Activated CD8-positive, alpha-beta memory T cell treated with anti-CD3 and anti-CD28 coated beads, Interleukin-2, amount 10 ng/mL, durations not matched to agents 7 days and 5 days (primary cell): ENCODE measurements around the gene PDGFRA. TPM values are rescaled to one million over a fixed set of nuclear protein-coding genes. Genes with fewer than 3 reads are reported as not detected.
A peak's percentile ranks its signal among the peaks of the same experiment; 100 is the strongest.

ENCODE experiments used
- ATAC-seq: fragments of 150-1000 bp; cut with Tn5 transposase; one replicate; pipeline ENCODE4 v1.10.0; 2021; ENCODE audit warnings: moderate library complexity
- CTCF ChIA-PET: fragments of 350-600 bp; sonication (Branson Sonifier 250); formaldehyde crosslinking; loops from one replicate; lab custom pipeline; 2021; ENCODE audit warnings: antibody characterized with exemption; lab: Charles Lee
- DNase-seq: peaks from one replicate; pipeline ENCODE4 v3.0.0-alpha.2; 2020
- H3K27ac Mint-ChIP-seq: one replicate; pipeline ENCODE4 v1.8.0; 2021; ENCODE audit warnings: mild to moderate bottlenecking, mixed read lengths
- H3K27me3 Mint-ChIP-seq: one replicate; pipeline ENCODE4 v1.8.0; 2021; ENCODE audit warnings: mixed read lengths
- H3K36me3 Mint-ChIP-seq: one replicate; pipeline ENCODE4 v1.8.0; 2021; ENCODE audit warnings: mild to moderate bottlenecking, mixed read lengths
- H3K4me1 Mint-ChIP-seq: one replicate; pipeline ENCODE4 v1.8.0; 2021; ENCODE audit warnings: mixed read lengths
- H3K4me3 Mint-ChIP-seq: one replicate; pipeline ENCODE4 v1.8.0; 2021; ENCODE audit warnings: mild to moderate bottlenecking, moderate library complexity, mixed read lengths
- H3K9me3 Mint-ChIP-seq: one replicate; pipeline ENCODE4 v1.8.0; 2022; ENCODE audit warnings: low read depth, mixed read lengths
- total RNA-seq, 2 experiments: library from RNA; stranded (reverse); gene quantifications; one replicate each; pipeline ENCODE4 v1.2.3, GENCODE V29; 2021

Gene PDGFRA
- total RNA-seq, 2 experiments from 2014 or later = not detected

DNA sequence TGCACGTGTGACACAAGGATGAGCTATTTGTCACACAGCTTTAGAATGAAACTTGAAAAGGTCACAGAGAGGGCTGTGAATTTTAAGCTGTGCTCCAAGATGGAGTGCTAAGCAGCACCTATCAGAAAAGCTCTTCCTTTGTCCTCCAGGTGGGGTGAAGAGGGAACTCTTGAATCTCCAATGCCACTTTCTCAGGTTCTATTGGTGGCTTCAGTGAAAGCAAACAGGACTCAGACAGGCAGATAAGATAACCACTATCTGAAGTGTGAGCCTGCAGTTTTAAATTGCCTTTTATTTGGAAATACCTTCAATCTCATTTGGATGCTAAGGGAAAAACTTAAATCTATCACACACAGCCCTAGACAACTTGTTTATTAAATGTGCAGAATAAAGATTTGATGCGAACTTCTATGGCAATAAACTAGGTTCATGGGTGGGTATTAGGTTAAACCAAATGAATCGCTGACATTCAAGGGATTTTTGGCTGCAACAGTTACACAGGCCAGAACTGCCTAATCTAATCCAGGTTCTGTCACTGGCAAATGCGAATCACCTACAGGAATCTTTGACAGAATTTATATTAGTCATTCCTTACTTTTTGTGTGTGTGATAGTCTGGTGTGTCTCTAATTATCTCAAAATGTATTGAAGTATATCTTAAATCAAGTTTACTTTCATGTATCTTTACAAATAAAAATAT is 13.6 kb upstream of the PDGFRA start:
- no peaks in the 10 kb centered on the region for H3K36me3 Mint-ChIP-seq
- H3K4me1 Mint-ChIP-seq = peaks cover 4% of the 10 kb centered on the region
- CTCF ChIA-PET = interaction anchor here (0.7 to 5.5 kb wide), 4 partner anchors 9 to 307 kb away, joined by 3 to 44 read pairs (median 4); no protein-coding TSS in a partner anchor
- ATAC-seq (no peak), DNase-seq (no peak)
- H3K9me3 Mint-ChIP-seq = no peaks in the 10 kb centered on the region
- H3K4me3 Mint-ChIP-seq = no peak overlapping the region
- H3K27me3 Mint-ChIP-seq = peaks cover 29% of the 10 kb centered on the region
- no peak overlapping the region for H3K27ac Mint-ChIP-seq

DNA sequence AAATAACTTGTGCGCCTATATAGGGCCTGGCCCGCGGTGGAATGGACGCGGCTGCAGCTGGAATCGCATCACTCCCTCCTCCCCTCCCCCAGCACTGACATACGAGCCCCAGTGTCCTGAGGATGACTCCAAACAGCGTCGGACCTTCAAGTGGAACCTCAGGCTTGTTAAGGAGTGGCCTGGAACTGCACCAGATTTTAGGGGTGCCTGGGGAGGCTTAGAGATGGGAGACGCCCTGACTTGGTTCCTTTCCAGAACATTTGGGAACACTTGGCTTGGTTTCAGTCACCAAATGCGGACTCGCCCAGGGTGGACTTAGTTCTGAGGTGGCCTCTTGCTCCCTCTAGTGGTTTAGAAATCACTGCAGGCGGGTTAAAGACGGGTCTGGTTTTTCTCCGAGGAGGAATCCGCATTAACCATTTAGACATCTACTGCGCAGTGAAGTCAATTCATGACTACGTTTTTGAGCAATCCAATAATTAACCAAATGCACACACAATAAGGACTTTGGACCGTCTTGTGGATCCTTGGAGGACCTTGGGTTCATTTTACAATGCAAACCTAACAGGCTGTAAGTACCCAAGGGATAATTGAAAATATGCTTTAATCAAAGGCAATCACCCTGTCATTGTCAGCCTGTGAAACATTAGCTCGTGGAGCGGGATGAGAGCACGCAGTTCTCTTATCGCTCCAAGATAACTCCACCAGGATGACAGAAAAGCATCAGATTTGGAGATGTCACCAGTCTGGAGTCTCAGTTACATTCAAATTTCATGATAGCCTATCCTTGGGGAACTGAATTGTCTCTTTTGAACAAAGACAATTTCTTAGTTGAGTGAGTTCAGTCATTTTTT is 11.2 kb upstream of the PDGFRA start:
- peaks cover 39% of the 10 kb centered on the region for H3K27me3 Mint-ChIP-seq
- DNase-seq (peak; percentile 61), ATAC-seq (peak; percentile 78)
- no peaks in the 10 kb centered on the region for H3K36me3 Mint-ChIP-seq
- no peak overlapping the region for H3K4me3 Mint-ChIP-seq
- peaks cover 4% of the 10 kb centered on the region for H3K4me1 Mint-ChIP-seq
- no peaks in the 10 kb centered on the region for H3K9me3 Mint-ChIP-seq
- no peak overlapping the region for H3K27ac Mint-ChIP-seq
- CTCF ChIA-PET = interaction anchor here (0.7 to 5.5 kb wide), 6 partner anchors 9 to 404 kb away, joined by 3 to 44 read pairs (median 7); no protein-coding TSS in a partner anchor

DNA sequence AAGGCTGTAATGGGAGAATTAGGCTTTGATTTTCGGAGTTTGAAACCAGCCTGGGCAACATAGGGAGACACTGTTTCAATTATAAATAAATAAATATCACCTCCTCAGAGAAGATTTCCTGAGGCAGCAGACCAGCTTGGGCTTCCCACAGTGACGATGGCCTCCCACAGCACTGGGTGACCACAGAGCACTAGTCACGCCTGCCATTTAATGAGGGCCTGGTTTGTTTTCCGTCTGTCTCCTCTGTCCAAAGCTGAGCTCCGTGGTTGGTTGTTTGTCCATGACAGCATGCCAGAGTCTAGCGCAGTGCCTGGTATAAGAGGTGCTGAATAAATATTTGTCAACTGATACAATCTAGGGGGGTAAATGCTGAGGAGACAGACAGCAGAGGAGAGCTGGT is 10.4 kb upstream of the PDGFRA start:
- ATAC-seq (no peak), DNase-seq (no peak)
- H3K27ac Mint-ChIP-seq = no peak overlapping the region
- no peaks in the 10 kb centered on the region for H3K9me3 Mint-ChIP-seq
- H3K4me1 Mint-ChIP-seq = peaks cover 4% of the 10 kb centered on the region
- H3K27me3 Mint-ChIP-seq = peaks cover 44% of the 10 kb centered on the region
- no peak overlapping the region for H3K4me3 Mint-ChIP-seq
- CTCF ChIA-PET = interaction anchor here (1.0 to 5.5 kb wide), 5 partner anchors 9 to 405 kb away, joined by 3 to 44 read pairs (median 10); no protein-coding TSS in a partner anchor
- no peaks in the 10 kb centered on the region for H3K36me3 Mint-ChIP-seq

DNA sequence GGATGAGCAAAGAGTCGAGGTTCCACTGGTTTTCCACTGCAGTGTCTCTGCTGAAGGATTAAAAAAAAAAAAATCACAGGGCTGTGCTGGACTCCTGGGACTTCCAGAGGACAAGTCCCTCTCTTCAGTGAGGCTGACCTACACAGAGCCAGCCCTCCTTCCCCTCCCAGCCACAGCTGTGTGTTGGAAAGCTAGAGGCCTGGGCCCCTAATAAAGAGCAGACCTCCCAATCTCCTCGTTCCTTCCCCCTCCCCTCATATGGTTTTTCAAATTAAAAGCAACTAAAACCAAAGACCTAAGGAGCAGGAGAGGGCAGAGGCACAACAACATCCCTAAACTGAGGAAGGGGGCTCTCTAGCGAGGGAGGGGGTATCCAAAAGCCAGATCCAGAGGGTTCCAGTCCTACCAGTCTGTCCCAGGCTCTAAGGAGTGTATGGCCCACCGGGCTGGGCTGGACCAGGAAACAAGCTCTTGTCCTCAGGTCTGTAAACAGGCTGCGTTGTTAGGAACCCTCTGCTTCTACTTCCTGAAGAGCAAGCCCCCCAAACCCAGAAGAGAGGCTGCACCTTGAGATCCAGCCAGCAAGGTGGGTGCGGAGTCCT is 4.0 kb upstream of the PDGFRA start:
- Mint-ChIP-seq H3K27me3 (peaks cover 82% of the 10 kb centered on the region), H3K27ac (no peak overlapping the region), H3K4me1 (peaks cover 26% of the 10 kb centered on the region), H3K9me3 (no peaks in the 10 kb centered on the region), H3K4me3 (no peak overlapping the region), H3K36me3 (no peaks in the 10 kb centered on the region)
- DNase-seq = no peak
- ATAC-seq = no peak
- CTCF ChIA-PET = interaction anchor here (0.8 to 1.7 kb wide), 2 partner anchors 168 to 295 kb away, joined by 3 to 5 read pairs; no protein-coding TSS in a partner anchor

DNA sequence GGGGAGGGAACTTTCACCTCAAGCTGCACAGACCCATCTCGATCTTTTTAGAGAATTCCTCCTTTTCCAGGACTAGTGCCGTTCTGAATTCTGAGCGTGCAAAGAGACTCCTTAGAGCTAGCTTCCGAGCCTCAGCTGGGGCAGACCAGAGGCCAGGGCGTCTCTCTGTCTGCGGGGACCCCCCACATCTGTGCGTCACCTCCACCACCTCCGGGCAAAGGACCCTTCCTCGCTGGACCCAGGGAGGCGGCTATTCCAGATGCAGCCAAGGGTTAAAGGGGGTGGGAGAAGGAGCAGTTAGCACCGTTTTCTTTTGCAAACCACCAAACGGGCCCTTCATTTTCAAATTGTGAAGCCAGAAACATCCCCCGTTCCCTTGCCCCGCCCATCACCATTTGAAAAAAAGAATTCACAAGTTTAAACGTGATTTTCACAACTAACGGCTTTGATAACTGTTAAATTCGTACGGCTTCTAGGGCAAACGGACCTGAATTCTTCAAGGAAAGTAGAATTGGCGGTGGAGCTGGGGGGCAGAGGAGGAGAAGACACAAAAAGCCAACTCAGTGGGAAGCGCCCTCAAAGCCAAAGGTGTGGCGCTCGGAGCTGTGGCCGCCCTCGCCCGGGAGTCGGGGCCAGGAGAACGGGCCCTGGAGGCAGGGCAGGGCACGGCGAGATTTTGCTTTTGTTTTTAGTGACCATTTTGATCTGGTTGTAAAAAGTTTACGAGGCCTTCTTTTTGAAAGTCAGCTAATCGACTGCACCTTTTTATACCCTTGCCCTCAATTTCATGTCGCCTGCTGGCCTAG is 3.3 kb upstream of the PDGFRA start:
- Mint-ChIP-seq H3K27ac (no peak overlapping the region), H3K4me3 (peak overlapping the region; percentile 48), H3K9me3 (no peaks in the 10 kb centered on the region), H3K4me1 (peaks cover 28% of the 10 kb centered on the region), H3K36me3 (no peaks in the 10 kb centered on the region), H3K27me3 (peaks cover 86% of the 10 kb centered on the region)
- DNase-seq (no peak), ATAC-seq (no peak)
- CTCF ChIA-PET = interaction anchor here (0.8 to 1.7 kb wide), 4 partner anchors 9 to 321 kb away, joined by 3 to 7 read pairs (median 4); no protein-coding TSS in a partner anchor

DNA sequence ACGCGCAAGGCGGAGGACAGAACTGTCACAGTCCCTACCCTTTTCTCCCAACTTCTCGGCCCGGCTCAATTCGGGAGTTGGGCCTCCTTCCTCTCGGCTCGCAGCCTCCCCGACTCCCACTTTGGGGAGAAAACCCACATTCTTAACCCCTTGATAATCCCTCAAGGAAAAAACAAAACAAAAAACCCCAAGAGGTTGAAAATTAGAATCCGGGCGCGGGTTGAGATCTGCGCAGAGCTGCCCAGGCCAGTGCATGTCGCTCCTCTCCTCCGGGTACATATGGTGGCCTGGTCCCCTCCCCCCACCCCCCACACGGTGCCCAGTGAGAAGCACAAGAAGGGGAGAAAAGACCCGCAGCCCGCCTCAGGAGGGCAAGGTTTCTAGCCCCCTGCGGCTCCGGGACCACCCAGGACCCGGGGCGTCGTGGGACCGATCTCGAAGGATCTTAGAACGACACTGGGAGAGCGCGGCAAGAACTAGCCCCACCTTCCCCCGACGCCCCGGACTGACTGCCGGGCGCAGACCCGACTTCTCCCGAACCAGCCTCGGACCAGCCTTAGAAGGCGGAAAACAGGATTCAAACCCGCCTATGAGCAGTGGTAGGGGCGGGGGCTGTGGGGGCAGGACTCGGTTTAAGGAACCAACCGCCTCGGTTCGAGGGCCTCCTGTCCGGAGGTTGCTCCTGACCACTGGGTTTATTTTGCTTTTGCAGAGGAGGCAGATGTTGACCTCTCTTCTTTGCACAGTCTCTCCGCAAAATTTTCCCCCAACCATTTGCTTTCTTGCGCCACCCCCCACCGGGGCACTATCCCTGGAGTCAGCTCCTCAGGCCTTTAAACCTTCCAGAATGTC is 2.5 kb upstream of the PDGFRA start:
- Mint-ChIP-seq H3K27me3 (peaks cover 90% of the 10 kb centered on the region), H3K9me3 (no peaks in the 10 kb centered on the region), H3K4me3 (peak overlapping the region; percentile 48), H3K36me3 (no peaks in the 10 kb centered on the region), H3K4me1 (peaks cover 28% of the 10 kb centered on the region), H3K27ac (no peak overlapping the region)
- ATAC-seq (no peak), DNase-seq (no peak)
- CTCF ChIA-PET = interaction anchor here (1.1 to 1.7 kb wide), 4 partner anchors 8 to 322 kb away, joined by 3 to 7 read pairs (median 4); no protein-coding TSS in a partner anchor

DNA sequence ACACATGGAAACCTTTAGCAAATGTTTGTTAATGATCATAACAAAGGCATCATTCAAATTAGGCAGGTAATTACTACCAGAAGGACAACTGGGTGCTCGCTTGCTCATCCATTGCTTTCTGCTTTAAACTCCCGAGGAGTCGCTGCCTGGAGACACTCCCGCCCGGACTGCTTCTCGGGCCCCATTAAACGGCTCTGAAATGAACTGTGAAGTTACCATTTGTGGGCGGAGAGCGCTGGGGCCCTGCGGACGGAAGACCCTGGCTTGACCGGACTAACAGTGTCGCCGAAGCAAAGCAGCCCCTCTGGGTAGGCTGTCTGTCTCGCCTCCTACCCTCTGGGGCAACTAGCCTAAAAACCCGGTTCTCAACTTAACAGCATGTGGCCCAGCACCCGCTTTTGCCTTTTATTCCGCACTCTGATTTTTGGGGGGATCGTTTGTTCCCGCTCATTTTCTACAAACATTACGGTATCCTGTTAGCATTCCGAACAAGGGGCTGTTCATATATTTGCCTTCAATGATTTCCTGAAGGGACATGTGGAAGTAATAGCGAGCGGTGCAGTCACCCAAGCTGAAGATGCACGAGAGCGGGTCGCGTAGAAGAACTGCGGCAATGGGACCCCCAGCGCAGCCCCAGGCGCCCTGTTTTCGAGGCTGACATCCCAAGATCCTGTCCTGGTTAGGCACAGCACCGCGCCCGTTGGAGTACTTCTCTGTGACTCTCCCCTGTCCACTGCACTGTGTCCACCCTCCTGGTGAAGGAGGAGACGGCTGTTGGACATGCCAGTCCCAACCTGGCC is 1.6 kb upstream of the PDGFRA start:
- H3K4me1 Mint-ChIP-seq = peaks cover 31% of the 10 kb centered on the region
- H3K9me3 Mint-ChIP-seq = no peaks in the 10 kb centered on the region
- ATAC-seq (no peak), DNase-seq (no peak)
- H3K4me3 Mint-ChIP-seq = peak overlapping the region; percentile 2
- H3K36me3 Mint-ChIP-seq = no peaks in the 10 kb centered on the region
- H3K27ac Mint-ChIP-seq = no peak overlapping the region
- CTCF ChIA-PET = interaction anchor here (0.9 to 1.6 kb wide), 2 partner anchors 297 to 322 kb away, joined by 3 to 4 read pairs; no protein-coding TSS in a partner anchor
- peaks cover 94% of the 10 kb centered on the region for H3K27me3 Mint-ChIP-seq

DNA sequence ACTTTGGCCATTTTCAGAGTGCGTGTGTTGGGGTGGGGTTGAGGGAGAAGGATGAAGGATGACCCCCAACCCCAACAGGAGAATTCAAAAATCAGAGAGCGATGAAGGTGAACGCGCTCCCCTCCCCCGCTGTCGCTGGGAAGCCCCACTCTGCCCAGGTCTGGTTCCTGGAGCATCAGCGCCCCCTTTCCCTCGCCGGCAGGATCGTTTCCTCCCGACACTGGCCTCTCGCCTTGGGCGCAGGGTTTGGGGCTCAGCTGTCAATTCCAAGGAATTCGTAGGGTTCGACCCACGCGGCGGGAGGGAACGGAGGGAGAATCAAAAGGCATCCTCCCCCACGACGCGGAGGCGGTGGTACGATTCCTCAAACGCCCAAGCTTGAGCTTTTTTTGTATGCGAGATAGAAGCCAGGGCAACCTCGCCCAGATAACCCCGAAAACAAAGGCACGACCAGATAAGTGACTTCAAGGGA is 1.0 kb upstream of the PDGFRA start:
- peak overlapping the region; percentile 61 for H3K27ac Mint-ChIP-seq
- peak; percentile 48 for DNase-seq
- H3K4me3 Mint-ChIP-seq = peak overlapping the region; percentile 27
- no peaks in the 10 kb centered on the region for H3K9me3 Mint-ChIP-seq
- CTCF ChIA-PET = interaction anchor here (0.9 to 1.6 kb wide), 3 partner anchors 298 to 323 kb away, joined by 3 to 4 read pairs (median 3); no protein-coding TSS in a partner anchor
- ATAC-seq = no peak
- H3K27me3 Mint-ChIP-seq = peaks cover 92% of the 10 kb centered on the region
- peaks cover 31% of the 10 kb centered on the region for H3K4me1 Mint-ChIP-seq
- no peaks in the 10 kb centered on the region for H3K36me3 Mint-ChIP-seq

DNA sequence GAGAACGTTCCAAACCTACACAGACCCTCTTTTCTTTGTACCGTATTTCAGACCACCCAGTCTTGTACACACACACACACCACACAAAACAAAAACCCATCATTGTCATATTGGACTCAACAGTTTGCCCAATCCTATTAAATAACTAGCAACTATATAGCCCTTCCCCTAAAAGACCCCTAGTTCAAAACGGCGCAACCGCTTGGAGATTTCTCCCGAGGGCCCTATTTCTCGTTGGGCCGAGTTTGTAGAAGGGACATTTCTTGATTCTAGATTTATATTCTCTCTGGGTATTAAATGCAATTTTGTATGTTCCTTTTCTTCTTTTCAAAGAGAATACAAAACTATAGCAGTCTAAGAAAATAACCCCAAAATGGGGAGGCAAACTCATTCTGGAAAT is 547 bp upstream of the PDGFRA start:
- peaks cover 31% of the 10 kb centered on the region for H3K4me1 Mint-ChIP-seq
- DNase-seq = no peak
- H3K36me3 Mint-ChIP-seq = no peaks in the 10 kb centered on the region
- CTCF ChIA-PET = interaction anchor here (0.9 to 1.6 kb wide), 3 partner anchors 298 to 323 kb away, joined by 3 to 4 read pairs (median 3); no protein-coding TSS in a partner anchor
- H3K27ac Mint-ChIP-seq = peak overlapping the region; percentile 61
- H3K4me3 Mint-ChIP-seq = peak overlapping the region; percentile 27
- H3K27me3 Mint-ChIP-seq = peaks cover 89% of the 10 kb centered on the region
- no peak for ATAC-seq
- no peaks in the 10 kb centered on the region for H3K9me3 Mint-ChIP-seq

DNA sequence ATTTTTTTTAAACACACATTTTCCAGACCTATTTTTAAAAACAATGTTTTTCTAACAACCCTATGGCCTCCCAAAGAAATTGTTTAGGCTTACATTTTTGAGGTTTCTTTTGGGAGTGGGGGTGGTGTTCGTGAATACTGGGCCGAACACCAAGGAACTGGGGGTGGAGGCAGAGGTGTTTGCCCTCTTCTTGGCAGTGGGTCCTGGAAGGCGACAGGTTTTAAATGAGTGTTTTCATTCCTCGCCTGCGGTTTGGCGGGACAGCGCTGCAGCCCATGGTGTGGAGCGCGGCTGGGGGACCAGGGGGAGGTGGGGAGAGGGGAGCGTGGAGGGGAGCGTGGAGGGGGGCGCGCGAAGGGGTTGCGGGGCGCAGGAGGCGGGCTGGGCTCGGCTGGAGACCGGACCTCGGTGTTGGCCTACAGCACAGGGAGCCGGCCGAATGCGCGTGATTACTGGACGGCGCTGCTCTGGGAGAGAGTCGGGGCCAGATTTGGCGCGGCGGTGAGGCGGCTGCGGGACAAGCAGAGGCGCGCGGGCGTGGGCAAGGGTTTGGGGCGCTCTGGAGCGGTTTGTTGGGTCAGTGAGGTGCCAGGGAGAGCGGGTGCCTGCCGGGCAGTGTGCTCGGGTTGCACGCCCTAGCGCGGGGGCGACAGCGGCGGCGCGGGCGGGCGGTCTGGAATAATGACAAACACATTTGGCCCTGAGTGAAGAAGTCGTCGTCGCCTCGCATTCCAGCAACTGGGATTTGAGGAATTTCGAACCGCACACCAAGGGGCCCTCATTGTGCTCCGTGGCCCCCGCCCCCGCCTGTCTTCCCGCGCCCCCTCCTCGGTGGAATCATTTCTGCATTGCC is 764 bp downstream of the PDGFRA start:
- Mint-ChIP-seq H3K36me3 (no peaks in the 10 kb centered on the region), H3K4me3 (no peak overlapping the region), H3K27me3 (peaks cover 86% of the 10 kb centered on the region), H3K9me3 (no peaks in the 10 kb centered on the region), H3K4me1 (peaks cover 35% of the 10 kb centered on the region), H3K27ac (no peak overlapping the region)
- CTCF ChIA-PET = interaction anchor here (1.5 kb wide), 1 partner anchor 301 kb away, joined by 3 read pairs; no protein-coding TSS in a partner anchor
- DNase-seq (no peak), ATAC-seq (no peak)
